H9 (cell line): ENCODE data around the gene PDZK1IP1. TPM values are rescaled to one million over a fixed set of nuclear protein-coding genes. Genes with fewer than 3 reads are reported as not detected.

ENCODE experiments used
- DNase-seq: peaks from one replicate; pipeline ENCODE4 v3.0.0-alpha.2; 2017
- H2AFZ ChIP-seq: one replicate; pipeline ENCODE4 v1.6.1; 2013; ENCODE audit warnings: mild to moderate bottlenecking, low read length, control low read depth, moderate library complexity
- H2AK5ac ChIP-seq: 2 replicates; pipeline ENCODE4 v1.6.1; 2013; ENCODE audit warnings: low read length, control low read depth, mixed read lengths; ENCODE audit not compliant: insufficient read length
- H2BK120ac ChIP-seq: one replicate; pipeline ENCODE4 v1.6.1; 2013; ENCODE audit warnings: low read depth, mild to moderate bottlenecking, low read length, control low read depth, inconsistent platforms; ENCODE audit not compliant: poor library complexity, severe bottlenecking
- H2BK12ac ChIP-seq: 2 replicates; pipeline ENCODE4 v1.6.1; 2013; ENCODE audit warnings: low read length, control low read depth, mixed read lengths, low read depth; ENCODE audit not compliant: insufficient read length
- H2BK15ac ChIP-seq: 2 replicates; pipeline ENCODE4 v1.6.1; 2013; ENCODE audit warnings: low read depth, low read length, control low read depth
- H2BK20ac ChIP-seq: one replicate; pipeline ENCODE4 v1.6.1; 2013; ENCODE audit warnings: low read depth, mild to moderate bottlenecking, low read length, control low read depth, inconsistent platforms; ENCODE audit not compliant: poor library complexity, severe bottlenecking
- H2BK5ac ChIP-seq: 2 replicates; pipeline ENCODE4 v1.6.1; 2013; ENCODE audit warnings: low read length, control low read depth, mixed read lengths; ENCODE audit not compliant: insufficient read length
- H3K14ac ChIP-seq: 2 replicates; pipeline ENCODE4 v1.6.1; 2013; ENCODE audit warnings: low read length, control low read depth; ENCODE audit not compliant: insufficient read depth
- H3K18ac ChIP-seq: 2 replicates; pipeline ENCODE4 v1.6.1; 2013; ENCODE audit warnings: low read depth, mild to moderate bottlenecking, mixed read lengths, low read length, control low read depth; ENCODE audit not compliant: insufficient read length
- H3K23ac ChIP-seq: 2 replicates; pipeline ENCODE4 v1.6.1; 2013; ENCODE audit warnings: low read length, control low read depth, mixed read lengths, low read depth; ENCODE audit not compliant: insufficient read length
- H3K23me2 ChIP-seq: 2 replicates; pipeline ENCODE4 v1.6.1; 2013; ENCODE audit warnings: low read depth, mild to moderate bottlenecking, mixed read lengths, low read length, control low read depth; ENCODE audit not compliant: insufficient read length, poor library complexity, severe bottlenecking
- H3K27ac ChIP-seq: 2 replicates; pipeline ENCODE4 v1.5.1; 2013; ENCODE audit warnings: low read length, control low read depth, mixed read lengths, low read depth; ENCODE audit not compliant: insufficient read length
- H3K27me3 ChIP-seq: 2 replicates; pipeline ENCODE4 v1.6.1; 2013; ENCODE audit warnings: low read length, control low read depth, inconsistent platforms; ENCODE audit not compliant: insufficient read depth
- H3K4ac ChIP-seq: 2 replicates; pipeline ENCODE4 v1.6.1; 2013; ENCODE audit warnings: low read depth, mild to moderate bottlenecking, control low read depth, inconsistent platforms, low read length, moderate library complexity
- H3K4me1 ChIP-seq: 2 replicates; pipeline ENCODE4 v1.6.1; 2013; ENCODE audit warnings: low read length, control low read depth, inconsistent platforms; ENCODE audit not compliant: insufficient read depth
- H3K4me2 ChIP-seq: 2 replicates; pipeline ENCODE4 v1.6.1; 2013; ENCODE audit warnings: low read length, control low read depth, mixed read lengths; ENCODE audit not compliant: insufficient read length, insufficient read depth
- H3K56ac ChIP-seq: 2 replicates; pipeline ENCODE4 v1.6.1; 2013; ENCODE audit warnings: low read depth, mild to moderate bottlenecking, mixed read lengths, low read length, control low read depth; ENCODE audit not compliant: insufficient read length
- H3K79me1 ChIP-seq: 2 replicates; pipeline ENCODE4 v1.6.1; 2013; ENCODE audit warnings: low read depth, mild to moderate bottlenecking, moderate library complexity, low read length, control low read depth, inconsistent platforms; ENCODE audit not compliant: insufficient read depth, poor library complexity, severe bottlenecking
- H3K79me2 ChIP-seq: 2 replicates; pipeline ENCODE4 v1.6.1; 2013; ENCODE audit warnings: low read length, control low read depth, inconsistent platforms; ENCODE audit not compliant: insufficient read depth
- H3K9ac ChIP-seq: 2 replicates; pipeline ENCODE4 v1.6.1; 2013; ENCODE audit warnings: low read length, control low read depth, mixed read lengths; ENCODE audit not compliant: insufficient read length; ENCODE audit errors: extremely low read depth
- H3K9me3 ChIP-seq: one replicate; pipeline ENCODE4 v1.6.1; 2013; ENCODE audit warnings: low read depth, low read length, inconsistent platforms; ENCODE audit not compliant: control insufficient read depth
- H3T11ph ChIP-seq: one replicate; pipeline ENCODE4 v1.6.1; 2013; ENCODE audit warnings: mild to moderate bottlenecking, low read length, control low read depth, inconsistent platforms
- H4K20me1 ChIP-seq: one replicate; pipeline ENCODE4 v1.6.1; 2013; ENCODE audit not compliant: control insufficient read depth, insufficient read length, insufficient read depth
- H4K5ac ChIP-seq: 2 replicates; pipeline ENCODE4 v1.6.1; 2013; ENCODE audit warnings: low read depth, mild to moderate bottlenecking, mixed read lengths, low read length, control low read depth; ENCODE audit not compliant: insufficient read length
- H4K8ac ChIP-seq: replicated peaks from 2 replicates; pipeline ENCODE4 v1.6.1; 2013; ENCODE audit warnings: low read length, control low read depth, mixed read lengths, low read depth; ENCODE audit not compliant: insufficient read length
- H4K91ac ChIP-seq: 2 replicates; pipeline ENCODE4 v1.6.1; 2013; ENCODE audit warnings: low read depth, mild to moderate bottlenecking, moderate library complexity, mixed read lengths, low read length, control low read depth; ENCODE audit not compliant: insufficient read length
- H3K27ac Mint-ChIP-seq, 3 experiments: 2 replicates in 2 of 3; 3 replicates in 1 of 3; pipeline ENCODE4 v1.8.0; 2020 to 2021; ENCODE audit warnings: mixed read lengths in 3 of 3, mild to moderate bottlenecking in 1 of 3, moderate library complexity in 1 of 3
- H3K27me3 Mint-ChIP-seq: 2 replicates; pipeline ENCODE4 v1.8.0; 2021; ENCODE audit warnings: low read depth, mild to moderate bottlenecking, moderate library complexity, mixed read lengths
- H3K36me3 Mint-ChIP-seq, 3 experiments: 2 replicates in 2 of 3; 3 replicates in 1 of 3; pipeline ENCODE4 v1.8.0; 2020 to 2021; ENCODE audit warnings: low read depth in 3 of 3, mixed read lengths in 3 of 3; ENCODE audit not compliant: insufficient read depth in 1 of 3
- H3K4me1 Mint-ChIP-seq, 2 experiments: 2 replicates each; pipeline ENCODE4 v1.8.0; 2020; ENCODE audit warnings: mixed read lengths in 2 of 2
- H3K4me3 Mint-ChIP-seq, 2 experiments: 2 replicates in 1 of 2; 3 replicates in 1 of 2; pipeline ENCODE4 v1.8.0; 2020 to 2021; ENCODE audit warnings: mild to moderate bottlenecking in 2 of 2, mixed read lengths in 2 of 2, moderate library complexity in 1 of 2
- H3K9me3 Mint-ChIP-seq, 2 experiments: 2 replicates in 1 of 2; 3 replicates in 1 of 2; pipeline ENCODE4 v1.8.0; 2020; ENCODE audit warnings: mild to moderate bottlenecking in 2 of 2, mixed read lengths in 2 of 2, moderate library complexity in 1 of 2
- WGBS: extraction: QIAGEN DNeasy Blood & Tissue Kit; methylation state at CpG from one replicate; pipeline ENCODE4 v1.1.7; 2013; ENCODE audit warnings: missing lambda C conversion rate, low lambda C conversion rate, mixed read lengths; ENCODE audit not compliant: insufficient read length; ENCODE audit errors: extremely low coverage; 5-methylcytosine and 5-hydroxymethylcytosine counted together
- total RNA-seq: library from RNA; stranded (reverse); gene quantifications from 2 replicates; pipeline ENCODE4 v1.2.1, GENCODE V29; 2021
- TF ChIP-seq, protein P1 (sequence below): fragments of 200-600 bp; sonication (generic); conservative IDR thresholded peaks from 3 replicates; pipeline ENCODE4 v1.8.0; 2021; ENCODE audit warnings: antibody characterized with exemption, mild to moderate bottlenecking

Gene PDZK1IP1
- total RNA-seq, 1 experiment from 2014 or later: not detected

DNA sequence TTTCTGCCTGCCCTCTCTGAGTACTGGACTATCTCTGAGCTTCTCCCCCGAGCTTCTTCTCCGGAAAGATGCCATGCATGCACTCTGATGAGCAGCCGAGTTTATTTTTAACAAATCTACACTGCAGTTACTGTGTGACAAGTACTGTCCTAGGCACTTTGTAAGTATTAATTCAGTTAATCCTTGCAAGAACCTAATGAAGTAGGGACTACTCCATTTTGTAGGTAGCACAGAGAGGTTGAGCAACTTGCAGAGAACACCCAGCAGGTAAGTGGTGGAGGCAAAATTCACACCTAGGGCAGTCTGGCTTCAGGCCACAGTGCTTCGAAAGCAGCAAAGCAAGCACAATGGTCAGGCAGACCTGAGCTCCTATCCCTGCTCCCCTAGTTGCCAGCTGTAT is 46.0 kb upstream of the PDZK1IP1 start:
- Histone ChIP-seq H3K79me2 (no peaks in the 10 kb centered on the region), H3K27ac (no peak overlapping the region), H2BK5ac (no peak overlapping the region), H4K91ac (no peak overlapping the region), H3K23me2 (peaks cover 2% of the 10 kb centered on the region), H3K9ac (no peak overlapping the region), H3K9me3 (no peaks in the 10 kb centered on the region), H3K23ac (no peak overlapping the region), H2BK120ac (no peak overlapping the region), H2BK12ac (no peak overlapping the region), H3K27me3 (peaks cover 54% of the 10 kb centered on the region), H3K4me1 (no peaks in the 10 kb centered on the region; the same call in 1 of the 2 replicates), H3K18ac (no peak overlapping the region), H2AK5ac (no peak overlapping the region), H3K4ac (no peak overlapping the region), H3K14ac (no peak overlapping the region), H3K4me2 (no peak overlapping the region), H3T11ph (no peak overlapping the region), H2AFZ (no peak overlapping the region), H4K8ac (no peak overlapping the region), H3K56ac (no peak overlapping the region), H4K20me1 (no peaks in the 10 kb centered on the region), H4K5ac (no peak overlapping the region), H2BK20ac (no peak overlapping the region), H2BK15ac (no peak overlapping the region), H3K79me1 (no peaks in the 10 kb centered on the region)
- H3K4me3 Mint-ChIP-seq: no peak overlapping the region
- peaks cover 0 to 4% of the 10 kb centered on the region in 2 experiments; a peak in 1 of 5 replicates for H3K9me3 Mint-ChIP-seq
- no peak overlapping the region for H3K27ac Mint-ChIP-seq
- DNase-seq: no peak
- no CpG with 5 or more reads among the region's 4 CpGs for WGBS
- TF ChIP-seq, protein P1, sequence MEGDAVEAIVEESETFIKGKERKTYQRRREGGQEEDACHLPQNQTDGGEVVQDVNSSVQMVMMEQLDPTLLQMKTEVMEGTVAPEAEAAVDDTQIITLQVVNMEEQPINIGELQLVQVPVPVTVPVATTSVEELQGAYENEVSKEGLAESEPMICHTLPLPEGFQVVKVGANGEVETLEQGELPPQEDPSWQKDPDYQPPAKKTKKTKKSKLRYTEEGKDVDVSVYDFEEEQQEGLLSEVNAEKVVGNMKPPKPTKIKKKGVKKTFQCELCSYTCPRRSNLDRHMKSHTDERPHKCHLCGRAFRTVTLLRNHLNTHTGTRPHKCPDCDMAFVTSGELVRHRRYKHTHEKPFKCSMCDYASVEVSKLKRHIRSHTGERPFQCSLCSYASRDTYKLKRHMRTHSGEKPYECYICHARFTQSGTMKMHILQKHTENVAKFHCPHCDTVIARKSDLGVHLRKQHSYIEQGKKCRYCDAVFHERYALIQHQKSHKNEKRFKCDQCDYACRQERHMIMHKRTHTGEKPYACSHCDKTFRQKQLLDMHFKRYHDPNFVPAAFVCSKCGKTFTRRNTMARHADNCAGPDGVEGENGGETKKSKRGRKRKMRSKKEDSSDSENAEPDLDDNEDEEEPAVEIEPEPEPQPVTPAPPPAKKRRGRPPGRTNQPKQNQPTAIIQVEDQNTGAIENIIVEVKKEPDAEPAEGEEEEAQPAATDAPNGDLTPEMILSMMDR: no peak
- H3K4me1 Mint-ChIP-seq: peaks cover 13 to 23% of the 10 kb centered on the region in 2 experiments
- H3K36me3 Mint-ChIP-seq: peaks cover 0 to 3% (median 0%) of the 10 kb centered on the region in 3 experiments; a peak in 2 of 7 replicates
- peaks cover 98% of the 10 kb centered on the region for H3K27me3 Mint-ChIP-seq
